CD8-positive, alpha-beta memory T cell (primary cell): Measurements from ENCODE around the gene SCN5A. TPM values are rescaled to one million over a fixed set of nuclear protein-coding genes. Genes with fewer than 3 reads are reported as not detected.

Experiments used
- CTCF ChIA-PET: fragments of 350-600 bp; sonication (Branson Sonifier 250); formaldehyde crosslinking; loops from one replicate; lab custom pipeline; 2021; ENCODE audit warnings: antibody characterized with exemption; lab: Charles Lee
- POLR2A ChIA-PET: fragments of 350-600 bp; sonication (Branson Sonifier 250); formaldehyde crosslinking; loops from one replicate; lab custom pipeline; 2021; ENCODE audit warnings: antibody characterized with exemption; lab: Charles Lee
- DNase-seq, 5 donors: peaks; one replicate each; pipeline versions ENCODE4 v3.0.0 to v3.0.0-alpha.2; 2020 to 2022; ENCODE audit warnings: mixed read lengths in 1 of 5
- H3K27ac ChIP-seq: one replicate; pipeline ENCODE4 v1.7.0; 2013; ENCODE audit warnings: low read depth, mild to moderate bottlenecking, low read length, moderate library complexity
- H3K27me3 ChIP-seq: 2 replicates; pipeline ENCODE4 v1.7.0; 2013; ENCODE audit warnings: low read length, mild to moderate bottlenecking; ENCODE audit not compliant: insufficient read depth, poor library complexity, severe bottlenecking
- H3K36me3 ChIP-seq: 2 replicates; pipeline ENCODE4 v1.7.0; 2013; ENCODE audit warnings: mild to moderate bottlenecking, low read length, moderate library complexity; ENCODE audit not compliant: insufficient read depth
- H3K4me1 ChIP-seq: 2 replicates; pipeline ENCODE4 v1.7.0; 2013; ENCODE audit warnings: mild to moderate bottlenecking, low read length, moderate library complexity; ENCODE audit not compliant: insufficient read depth
- H3K4me3 ChIP-seq: 2 replicates; pipeline ENCODE4 v1.7.0; 2013; ENCODE audit warnings: mild to moderate bottlenecking, low read length
- H3K9me3 ChIP-seq: 2 replicates; pipeline ENCODE4 v1.7.0; 2013; ENCODE audit warnings: mild to moderate bottlenecking, low read length
- H3K27ac Mint-ChIP-seq, 8 donors: one replicate each; pipeline ENCODE4 v1.8.0; 2020 to 2021; ENCODE audit warnings: mixed read lengths in 8 of 8, mild to moderate bottlenecking in 6 of 8, inconsistent platforms in 3 of 8, moderate library complexity in 3 of 8
- H3K27me3 Mint-ChIP-seq, 2 donors: one replicate each; pipeline ENCODE4 v1.8.0; 2020 to 2021; ENCODE audit warnings: mixed read lengths in 2 of 2, mild to moderate bottlenecking in 1 of 2, moderate library complexity in 1 of 2
- H3K36me3 Mint-ChIP-seq, 3 donors: one replicate each; pipeline ENCODE4 v1.8.0; 2020 to 2021; ENCODE audit warnings: mixed read lengths in 3 of 3, inconsistent platforms in 1 of 3, mild to moderate bottlenecking in 1 of 3
- H3K4me1 Mint-ChIP-seq, 3 donors: one replicate each; pipeline ENCODE4 v1.8.0; 2020 to 2021; ENCODE audit warnings: mixed read lengths in 3 of 3, inconsistent platforms in 1 of 3, mild to moderate bottlenecking in 1 of 3
- H3K4me3 Mint-ChIP-seq, 7 donors: one replicate each; pipeline ENCODE4 v1.8.0; 2020 to 2021; ENCODE audit warnings: mixed read lengths in 7 of 7, mild to moderate bottlenecking in 6 of 7, moderate library complexity in 4 of 7, inconsistent platforms in 2 of 7
- H3K9me3 Mint-ChIP-seq, 5 donors: one replicate each; pipeline ENCODE4 v1.8.0; 2020 to 2022; ENCODE audit warnings: mixed read lengths in 5 of 5, mild to moderate bottlenecking in 3 of 5, moderate library complexity in 2 of 5, inconsistent platforms in 1 of 5
- polyA plus RNA-seq: library from polyadenylated mRNA; unstranded; fragments of 300-500 nt; fragmentation: Illumina TruSeq; gene quantifications from one replicate; pipeline ENCODE4 v1.2.3, GENCODE V29; 2021
- total RNA-seq, 2 experiments: library from RNA; stranded (reverse); gene quantifications; one replicate each; pipeline ENCODE4 v1.2.3, GENCODE V29; 2021

The SCN5A gene
- total and polyA plus RNA-seq, 3 experiments from 2014 or later: 0.33 to 0.47 TPM; not detected in 1

DNA sequence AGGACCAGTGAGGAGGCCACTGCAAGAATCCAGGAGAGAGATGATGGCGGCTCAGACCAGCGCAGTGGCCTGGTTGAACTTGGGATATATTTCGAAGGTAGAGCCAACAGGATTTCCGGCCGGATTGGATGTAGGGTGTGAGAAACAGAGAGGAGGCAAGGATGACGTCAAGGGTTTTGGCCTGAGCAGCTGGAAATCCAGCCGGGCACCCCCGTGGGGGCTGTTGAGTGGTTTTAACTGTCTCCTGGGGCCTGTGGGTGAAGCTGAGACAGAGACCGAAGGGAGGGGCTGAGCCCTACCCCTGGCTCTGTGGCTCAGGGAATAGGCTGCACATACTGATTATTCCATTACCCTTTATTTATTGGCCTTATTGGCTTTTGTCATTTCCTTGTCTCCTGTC is 107.7 kb downstream of the SCN5A start:
- H3K4me1 Mint-ChIP-seq: no peaks in the 10 kb centered on the region
- DNase-seq: no peak
- H3K4me1 ChIP-seq: no peaks in the 10 kb centered on the region
- no peaks in the 10 kb centered on the region for H3K9me3 Mint-ChIP-seq
- ChIA-PET POLR2A (no interaction called here), CTCF (no interaction called here)
- H3K36me3 ChIP-seq: no peaks in the 10 kb centered on the region
- no peaks in the 10 kb centered on the region for H3K9me3 ChIP-seq
- H3K4me3 Mint-ChIP-seq: no peak overlapping the region
- H3K4me3 ChIP-seq: no peak overlapping the region
- H3K27ac ChIP-seq: no peak overlapping the region
- peaks cover 0 to 1% of the 10 kb centered on the region in 2 donors for H3K27me3 Mint-ChIP-seq
- H3K36me3 Mint-ChIP-seq: peaks cover 3 to 6% (median 5%) of the 10 kb centered on the region in 3 donors
- no peaks in the 10 kb centered on the region for H3K27me3 ChIP-seq
- H3K27ac Mint-ChIP-seq: peak overlapping the region in 1 of 8 donors; percentile 34

DNA sequence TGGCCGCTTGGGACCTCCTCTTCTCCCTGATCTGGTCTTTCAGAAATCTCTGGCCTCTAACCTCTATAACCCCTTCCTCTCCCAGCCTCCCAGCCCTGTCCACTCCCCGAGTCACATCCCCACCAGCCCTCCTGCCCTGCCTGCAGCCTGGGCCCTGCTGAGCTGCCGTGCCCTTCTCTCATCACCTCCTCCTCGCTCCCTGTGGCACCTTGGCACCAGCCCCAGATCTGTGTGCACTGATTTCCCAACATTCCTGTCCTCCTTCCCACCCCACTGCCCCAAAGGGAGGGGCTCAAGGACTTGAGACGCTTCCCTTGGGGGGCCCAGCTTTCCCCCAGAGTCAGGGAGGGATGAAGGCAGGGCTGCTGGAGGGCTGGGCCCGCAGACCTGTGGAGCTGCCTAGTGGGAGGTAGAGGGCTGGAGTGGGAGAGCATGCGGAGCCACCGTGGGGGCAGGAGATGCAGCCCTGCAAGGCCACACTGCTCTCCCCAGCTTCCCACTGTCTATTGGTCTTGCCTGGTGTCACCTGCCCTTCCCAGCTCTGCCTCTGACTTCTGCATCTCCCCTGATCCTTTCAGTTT is 110.6 kb downstream of the SCN5A start:
- CTCF ChIA-PET: interaction anchor here (2.3 kb wide), 1 partner anchor 17 kb away, joined by 6 read pairs; no protein-coding TSS in a partner anchor
- Histone ChIP-seq H3K27ac (no peak overlapping the region), H3K4me1 (no peaks in the 10 kb centered on the region), H3K27me3 (no peaks in the 10 kb centered on the region), H3K4me3 (no peak overlapping the region), H3K9me3 (no peaks in the 10 kb centered on the region), H3K36me3 (no peaks in the 10 kb centered on the region)
- H3K27ac Mint-ChIP-seq: no peak overlapping the region
- no peaks in the 10 kb centered on the region for H3K4me1 Mint-ChIP-seq
- peaks cover 5 to 22% (median 15%) of the 10 kb centered on the region in 3 donors for H3K36me3 Mint-ChIP-seq
- H3K4me3 Mint-ChIP-seq: no peak overlapping the region
- POLR2A ChIA-PET: no interaction called here
- no peaks in the 10 kb centered on the region for H3K9me3 Mint-ChIP-seq
- H3K27me3 Mint-ChIP-seq: no peaks in the 10 kb centered on the region
- DNase-seq: no peak

DNA sequence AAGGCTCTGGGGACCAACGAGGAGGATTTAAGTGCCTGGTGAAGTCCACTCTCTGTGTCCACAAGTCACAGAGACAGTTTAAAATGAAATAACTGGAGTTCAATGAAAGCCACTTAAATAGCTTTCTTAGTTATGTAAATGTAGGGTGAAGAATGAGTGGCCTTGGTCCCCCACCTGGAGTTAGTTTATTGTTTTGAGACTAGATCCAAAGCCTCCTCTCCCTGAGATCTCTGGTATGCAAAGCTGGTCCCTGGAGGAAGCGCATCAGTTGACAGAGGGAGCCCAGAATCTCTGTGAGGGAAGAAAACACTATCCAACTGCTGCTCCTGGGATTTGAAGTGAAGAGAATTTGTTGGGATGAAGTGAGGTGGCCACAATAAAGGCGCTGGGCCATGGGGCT is 112.8 kb downstream of the SCN5A start:
- H3K27ac Mint-ChIP-seq: peak overlapping the region in 1 of 8 donors; percentile 48
- H3K27me3 Mint-ChIP-seq: no peaks in the 10 kb centered on the region
- DNase-seq: no peak
- Histone ChIP-seq H3K36me3 (no peaks in the 10 kb centered on the region), H3K27ac (no peak overlapping the region), H3K9me3 (no peaks in the 10 kb centered on the region), H3K4me3 (no peak overlapping the region), H3K27me3 (no peaks in the 10 kb centered on the region), H3K4me1 (no peaks in the 10 kb centered on the region)
- H3K4me3 Mint-ChIP-seq: no peak overlapping the region
- H3K9me3 Mint-ChIP-seq: no peaks in the 10 kb centered on the region
- peaks cover 0 to 2% (median 0%) of the 10 kb centered on the region in 3 donors for H3K4me1 Mint-ChIP-seq
- H3K36me3 Mint-ChIP-seq: peaks cover 5 to 32% (median 15%) of the 10 kb centered on the region in 3 donors
- POLR2A ChIA-PET: no interaction called here
- CTCF ChIA-PET: no interaction called here

DNA sequence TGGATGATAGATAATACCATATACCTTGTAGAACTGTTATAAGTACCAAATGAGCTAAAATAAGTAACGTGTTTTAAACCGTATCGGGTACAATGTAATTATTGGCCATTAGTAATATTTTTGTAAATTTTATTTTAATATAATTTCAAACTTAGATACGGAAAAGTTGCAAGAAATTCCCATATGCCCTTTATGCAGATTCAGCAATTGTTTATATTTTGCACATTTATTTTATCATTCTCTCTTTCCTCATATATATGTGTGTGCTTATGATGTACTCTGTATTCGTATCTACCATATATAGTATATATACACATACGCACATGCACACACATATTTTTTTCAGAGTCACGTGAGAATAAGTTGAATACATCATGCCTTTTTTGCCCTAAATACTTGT is 114.9 kb downstream of the SCN5A start:
- CTCF ChIA-PET: no interaction called here
- H3K27me3 ChIP-seq: no peaks in the 10 kb centered on the region

DNA sequence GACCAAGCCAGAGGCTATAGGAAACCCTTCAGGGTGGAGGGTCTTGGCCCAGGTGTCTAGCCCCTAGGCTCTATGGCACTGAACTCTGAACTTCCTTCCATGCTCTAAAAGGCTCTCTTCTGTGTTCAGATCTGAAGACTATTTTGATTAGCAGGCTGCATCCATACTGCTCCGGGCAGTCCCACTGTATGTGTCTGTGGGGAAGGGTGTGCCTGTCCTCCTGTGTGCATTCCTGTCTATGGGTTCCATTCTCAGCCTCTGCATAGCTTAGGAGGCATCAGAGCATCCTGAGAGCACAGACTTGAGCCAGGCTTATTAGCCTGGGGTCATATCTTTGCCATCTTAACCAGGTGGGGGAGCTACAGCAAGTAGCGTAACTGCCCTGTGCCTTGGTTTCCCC is 115.3 kb downstream of the SCN5A start:
- no peak overlapping the region for H3K4me3 ChIP-seq
- H3K27ac Mint-ChIP-seq: no peak overlapping the region
- H3K27me3 ChIP-seq: no peaks in the 10 kb centered on the region
- H3K9me3 ChIP-seq: no peaks in the 10 kb centered on the region
- peaks cover 0 to 2% (median 0%) of the 10 kb centered on the region in 3 donors for H3K4me1 Mint-ChIP-seq
- no peaks in the 10 kb centered on the region for H3K36me3 ChIP-seq
- H3K27ac ChIP-seq: no peak overlapping the region
- peaks cover 0 to 48% (median 12%) of the 10 kb centered on the region in 3 donors for H3K36me3 Mint-ChIP-seq
- no peaks in the 10 kb centered on the region for H3K27me3 Mint-ChIP-seq
- no peak for DNase-seq
- no peaks in the 10 kb centered on the region for H3K4me1 ChIP-seq
- CTCF ChIA-PET: no interaction called here
- H3K4me3 Mint-ChIP-seq: no peak overlapping the region
- no peaks in the 10 kb centered on the region for H3K9me3 Mint-ChIP-seq
- POLR2A ChIA-PET: no interaction called here

More for the DNA sequence above, 114.9 kb downstream of the SCN5A start:
- Histone ChIP-seq H3K36me3 (no peaks in the 10 kb centered on the region), H3K9me3 (no peaks in the 10 kb centered on the region), H3K4me1 (no peaks in the 10 kb centered on the region), H3K4me3 (no peak overlapping the region), H3K27ac (no peak overlapping the region)
- H3K4me1 Mint-ChIP-seq: peaks cover 0 to 2% (median 0%) of the 10 kb centered on the region in 3 donors
- H3K9me3 Mint-ChIP-seq: no peaks in the 10 kb centered on the region
- POLR2A ChIA-PET: no interaction called here
- no peak overlapping the region for H3K4me3 Mint-ChIP-seq
- no peak for DNase-seq
- H3K27ac Mint-ChIP-seq: no peak overlapping the region
- no peaks in the 10 kb centered on the region for H3K27me3 Mint-ChIP-seq
- peaks cover 3 to 48% (median 14%) of the 10 kb centered on the region in 3 donors for H3K36me3 Mint-ChIP-seq

DNA sequence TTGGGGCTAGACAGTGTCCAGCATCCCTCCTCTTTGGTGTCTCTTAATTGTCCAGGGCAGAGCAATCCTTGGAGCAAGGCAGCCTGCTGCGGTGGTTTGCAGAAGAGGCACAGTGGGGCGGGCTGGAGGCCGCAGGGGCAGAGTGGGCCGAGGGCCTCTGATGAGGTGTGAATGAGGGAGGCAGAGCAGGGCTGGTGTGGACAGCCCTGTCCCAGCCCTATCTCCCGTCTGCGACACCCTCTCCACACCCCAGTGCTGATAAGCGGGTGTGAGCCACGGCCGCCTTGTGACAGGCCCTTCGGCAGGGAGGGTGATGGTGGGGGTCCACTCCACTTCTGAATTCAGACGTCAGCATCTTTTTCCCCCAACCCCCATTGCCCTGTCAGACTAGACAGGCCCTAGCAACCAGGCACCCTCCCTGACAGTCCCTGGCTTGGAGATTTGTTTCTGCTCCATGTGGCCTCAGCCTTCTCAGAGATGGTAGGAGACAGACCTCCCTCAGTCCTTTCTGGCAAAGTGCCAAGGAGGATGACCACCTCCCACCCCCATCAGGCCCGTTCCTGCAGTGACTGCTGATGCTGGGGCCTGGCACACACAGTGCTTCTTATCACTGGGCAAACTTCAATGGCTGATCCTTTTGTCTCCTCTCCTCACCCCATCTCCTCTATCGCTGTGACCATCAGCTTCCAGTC is 116.1 kb downstream of the SCN5A start:
- H3K9me3 ChIP-seq: no peaks in the 10 kb centered on the region
- H3K4me1 ChIP-seq: no peaks in the 10 kb centered on the region
- no peaks in the 10 kb centered on the region for H3K27me3 ChIP-seq
- ChIA-PET POLR2A (no interaction called here), CTCF (no interaction called here)
- H3K36me3 ChIP-seq: no peaks in the 10 kb centered on the region
- H3K4me1 Mint-ChIP-seq: peaks cover 0 to 2% (median 0%) of the 10 kb centered on the region in 3 donors
- H3K27ac Mint-ChIP-seq: no peak overlapping the region
- no peak overlapping the region for H3K27ac ChIP-seq
- peaks cover 0 to 51% (median 13%) of the 10 kb centered on the region in 3 donors for H3K36me3 Mint-ChIP-seq
- no peak overlapping the region for H3K4me3 ChIP-seq
- H3K27me3 Mint-ChIP-seq: no peaks in the 10 kb centered on the region
- no peaks in the 10 kb centered on the region for H3K9me3 Mint-ChIP-seq
- H3K4me3 Mint-ChIP-seq: no peak overlapping the region
- no peak for DNase-seq

DNA sequence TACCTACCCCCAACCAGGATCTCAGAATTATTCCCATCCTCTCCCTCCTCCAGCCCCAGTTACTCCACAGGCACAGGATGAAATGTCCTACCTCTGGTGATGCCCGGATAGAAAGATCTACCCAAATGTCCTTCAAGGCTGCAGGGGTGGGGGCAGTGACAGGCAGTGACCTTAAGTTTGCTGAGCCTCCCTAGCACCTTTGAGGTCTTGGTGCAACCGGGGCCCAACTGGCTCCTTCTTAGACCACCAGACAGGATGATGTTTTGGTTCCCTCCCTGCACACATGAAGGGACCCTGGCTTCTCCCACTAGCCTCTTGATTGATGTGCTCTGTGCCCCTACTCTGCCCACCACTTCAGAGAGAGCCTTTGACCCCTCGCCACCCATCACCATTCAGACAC is 117.0 kb downstream of the SCN5A start:
- Mint-ChIP-seq H3K27ac (peak overlapping the region in 1 of 8 donors; percentile 72), H3K27me3 (no peaks in the 10 kb centered on the region), H3K36me3 (peaks cover 0 to 58% (median 16%) of the 10 kb centered on the region in 3 donors), H3K4me1 (peaks cover 0 to 2% (median 0%) of the 10 kb centered on the region in 3 donors), H3K4me3 (no peak overlapping the region), H3K9me3 (no peaks in the 10 kb centered on the region)
- H3K36me3 ChIP-seq: no peaks in the 10 kb centered on the region
- no peaks in the 10 kb centered on the region for H3K4me1 ChIP-seq
- no peak overlapping the region for H3K4me3 ChIP-seq
- no peaks in the 10 kb centered on the region for H3K27me3 ChIP-seq
- no peak for DNase-seq
- ChIA-PET POLR2A (no interaction called here), CTCF (interaction anchor here (2.6 kb wide), 1 partner anchor 11 kb away, joined by 9 read pairs; no protein-coding TSS in a partner anchor)
- H3K9me3 ChIP-seq: no peaks in the 10 kb centered on the region
- no peak overlapping the region for H3K27ac ChIP-seq

DNA sequence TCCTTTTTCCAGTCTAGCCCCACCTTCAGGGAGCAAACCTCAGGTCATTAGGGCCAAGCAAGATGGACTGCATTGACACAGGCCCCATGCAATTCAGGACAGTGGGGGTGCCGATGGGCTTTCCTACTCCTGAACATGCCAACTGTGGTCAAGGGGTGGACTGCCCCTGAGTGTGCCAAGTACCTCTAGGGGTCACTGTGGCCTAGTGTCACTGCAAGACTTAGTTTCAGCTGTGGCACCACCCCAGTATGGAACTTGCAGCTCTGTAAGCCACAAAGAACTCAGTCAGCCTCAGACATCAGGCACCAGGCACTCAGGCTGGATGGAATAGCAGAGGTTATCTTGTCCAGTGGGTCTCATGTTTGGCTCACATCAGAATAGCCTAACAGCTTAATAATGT is 121.0 kb downstream of the SCN5A start:
- Histone ChIP-seq H3K27me3 (no peaks in the 10 kb centered on the region), H3K4me3 (no peak overlapping the region), H3K27ac (no peak overlapping the region), H3K4me1 (no peaks in the 10 kb centered on the region), H3K9me3 (no peaks in the 10 kb centered on the region), H3K36me3 (peaks cover 4% of the 10 kb centered on the region)
- no peak for DNase-seq
- Mint-ChIP-seq H3K36me3 (peaks cover 7 to 73% (median 22%) of the 10 kb centered on the region in 3 donors), H3K27me3 (no peaks in the 10 kb centered on the region), H3K4me1 (peaks cover 0 to 2% (median 0%) of the 10 kb centered on the region in 3 donors), H3K27ac (no peak overlapping the region), H3K4me3 (no peak overlapping the region), H3K9me3 (no peaks in the 10 kb centered on the region)
- POLR2A ChIA-PET: no interaction called here
- CTCF ChIA-PET: no interaction called here
